Mesodermal cell (in vitro differentiated cells): ENCODE data around the gene LEUTX.
"Not testable (repeated sequence)": the region's sequence is repeated elsewhere in the genome, so short reads cannot be mapped to it uniquely, and the experiment has no call there.

Experiments used
- H3K27ac ChIP-seq: 2 replicates; pipeline ENCODE4 v1.7.0; 2013; ENCODE audit warnings: mild to moderate bottlenecking, low read depth, low read length, moderate library complexity; ENCODE audit not compliant: severe bottlenecking
- H3K36me3 ChIP-seq: 2 replicates; pipeline ENCODE4 v1.7.1; 2013; ENCODE audit warnings: mild to moderate bottlenecking, low read length, moderate library complexity; ENCODE audit not compliant: control insufficient read depth, insufficient read depth
- H3K4me1 ChIP-seq: one replicate; pipeline ENCODE4 v1.7.1; 2013; ENCODE audit warnings: mild to moderate bottlenecking, low read length; ENCODE audit not compliant: insufficient read depth, control insufficient read depth, poor library complexity, severe bottlenecking
- H3K4me3 ChIP-seq: 2 replicates; pipeline ENCODE4 v1.7.0; 2013; ENCODE audit warnings: low read length, control low read depth, mild to moderate bottlenecking; ENCODE audit not compliant: insufficient read depth, poor library complexity, severe bottlenecking; ENCODE audit errors: extremely low read depth
- H3K9me3 ChIP-seq: 2 replicates; pipeline ENCODE4 v1.7.1; 2013; ENCODE audit warnings: mild to moderate bottlenecking, low read length, moderate library complexity; ENCODE audit not compliant: control insufficient read depth
- WGBS, 2 experiments: methylation state at CpG; one replicate each; pipeline ENCODE4 v1.1.5; 2013; ENCODE audit warnings: missing lambda C conversion rate in 2 of 2; ENCODE audit not compliant: insufficient coverage in 2 of 2; 5-methylcytosine and 5-hydroxymethylcytosine counted together

The LEUTX gene

GRCh38 chr19:39809368-39809767, 30.7 kb downstream of the LEUTX start:
- Histone ChIP-seq H3K4me1 (no peaks in the 10 kb centered on the region), H3K9me3 (no peaks in the 10 kb centered on the region), H3K36me3 (no peaks in the 10 kb centered on the region), H3K27ac (no peak overlapping the region), H3K4me3 (no peak overlapping the region)
- 85 to 88% methylated on average over 3 to 4 of the region's 4 CpGs for WGBS, 2 experiments

- H3K9me3 ChIP-seq: no peaks in the 10 kb centered on the region
- no peak overlapping the region for H3K4me3 ChIP-seq
- WGBS, 2 experiments: no CpG with 5 or more reads among the region's 4 CpGs
Measured at GRCh38 chr19:39810424-39810823, 31.8 kb downstream of the LEUTX start.

GRCh38 chr19:39811064-39811463, 32.4 kb downstream of the LEUTX start:
- Histone ChIP-seq H3K9me3 (no peaks in the 10 kb centered on the region), H3K27ac (no peak overlapping the region), H3K4me1 (no peaks in the 10 kb centered on the region), H3K4me3 (no peak overlapping the region), H3K36me3 (no peaks in the 10 kb centered on the region)
- 71 to 93% methylated on average over 1 to 3 of the region's 4 CpGs for WGBS, 2 experiments

More at GRCh38 chr19:39810424-39810823, 31.8 kb downstream of the LEUTX start:
- no peak overlapping the region for H3K27ac ChIP-seq
- H3K4me1 ChIP-seq: no peaks in the 10 kb centered on the region
- no peaks in the 10 kb centered on the region for H3K36me3 ChIP-seq

- Histone ChIP-seq H3K4me3 (no peak overlapping the region), H3K36me3 (no peaks in the 10 kb centered on the region), H3K9me3 (no peaks in the 10 kb centered on the region), H3K27ac (no peak overlapping the region), H3K4me1 (no peaks in the 10 kb centered on the region)
- 83 to 93% methylated on average over 9 of the region's 9 CpGs for WGBS, 2 experiments
Measured at GRCh38 chr19:39813264-39813993, 34.8 kb downstream of the LEUTX start.

GRCh38 chr19:39814111-39814510, 35.5 kb downstream of the LEUTX start:
- 79 to 92% methylated on average over 2 to 3 of the region's 6 CpGs for WGBS, 2 experiments
- not testable (repeated sequence) for H3K36me3 ChIP-seq, H3K9me3 ChIP-seq, H3K4me1 ChIP-seq, H3K4me3 ChIP-seq, H3K27ac ChIP-seq

GRCh38 chr19:39814595-39814994, 35.9 kb downstream of the LEUTX start:
- 83 to 86% methylated on average over 1 to 2 of the region's 3 CpGs for WGBS, 2 experiments

GRCh38 chr19:39816287-39817048, 37.8 kb downstream of the LEUTX start:
- Histone ChIP-seq H3K36me3 (no peaks in the 10 kb centered on the region), H3K9me3 (no peaks in the 10 kb centered on the region), H3K4me1 (no peaks in the 10 kb centered on the region), H3K27ac (no peak overlapping the region), H3K4me3 (no peak overlapping the region)
- WGBS, 2 experiments: 85 to 93% methylated on average over 4 to 5 of the region's 5 CpGs

More at GRCh38 chr19:39814595-39814994, 35.9 kb downstream of the LEUTX start:
- H3K4me3 ChIP-seq: no peak overlapping the region
- H3K27ac ChIP-seq: no peak overlapping the region
- H3K36me3 ChIP-seq: no peaks in the 10 kb centered on the region
- H3K4me1 ChIP-seq: no peaks in the 10 kb centered on the region
- no peaks in the 10 kb centered on the region for H3K9me3 ChIP-seq

GRCh38 chr19:39817888-39818561, 39.4 kb downstream of the LEUTX start:
- no peak overlapping the region for H3K4me3 ChIP-seq
- no peaks in the 10 kb centered on the region for H3K36me3 ChIP-seq
- H3K27ac ChIP-seq: no peak overlapping the region
- 88 to 89% methylated on average over 8 to 11 of the region's 12 CpGs for whole genome bisulfite sequencing, 2 experiments
- no peaks in the 10 kb centered on the region for H3K4me1 ChIP-seq
- H3K9me3 ChIP-seq: no peaks in the 10 kb centered on the region

- no peaks in the 10 kb centered on the region for H3K36me3 ChIP-seq
- H3K4me3 ChIP-seq: no peak overlapping the region
- no peaks in the 10 kb centered on the region for H3K9me3 ChIP-seq
- no peaks in the 10 kb centered on the region for H3K4me1 ChIP-seq
- WGBS, 2 experiments: 85 to 91% methylated on average over 4 of the region's 4 CpGs
- no peak overlapping the region for H3K27ac ChIP-seq
Measured at GRCh38 chr19:39818626-39819097, 40.0 kb downstream of the LEUTX start.

GRCh38 chr19:39819786-39820185, 41.1 kb downstream of the LEUTX start:
- Histone ChIP-seq H3K4me1 (no peaks in the 10 kb centered on the region), H3K4me3 (no peak overlapping the region), H3K27ac (no peak overlapping the region), H3K9me3 (no peaks in the 10 kb centered on the region), H3K36me3 (no peaks in the 10 kb centered on the region)
- WGBS, 2 experiments: 69 to 75% methylated on average over 1 of the region's 3 CpGs
